ENCODE results near the gene HOXC9.
A peak's percentile ranks its signal among the peaks of the same experiment; 100 is the strongest.

Gene HOXC9

DNA sequence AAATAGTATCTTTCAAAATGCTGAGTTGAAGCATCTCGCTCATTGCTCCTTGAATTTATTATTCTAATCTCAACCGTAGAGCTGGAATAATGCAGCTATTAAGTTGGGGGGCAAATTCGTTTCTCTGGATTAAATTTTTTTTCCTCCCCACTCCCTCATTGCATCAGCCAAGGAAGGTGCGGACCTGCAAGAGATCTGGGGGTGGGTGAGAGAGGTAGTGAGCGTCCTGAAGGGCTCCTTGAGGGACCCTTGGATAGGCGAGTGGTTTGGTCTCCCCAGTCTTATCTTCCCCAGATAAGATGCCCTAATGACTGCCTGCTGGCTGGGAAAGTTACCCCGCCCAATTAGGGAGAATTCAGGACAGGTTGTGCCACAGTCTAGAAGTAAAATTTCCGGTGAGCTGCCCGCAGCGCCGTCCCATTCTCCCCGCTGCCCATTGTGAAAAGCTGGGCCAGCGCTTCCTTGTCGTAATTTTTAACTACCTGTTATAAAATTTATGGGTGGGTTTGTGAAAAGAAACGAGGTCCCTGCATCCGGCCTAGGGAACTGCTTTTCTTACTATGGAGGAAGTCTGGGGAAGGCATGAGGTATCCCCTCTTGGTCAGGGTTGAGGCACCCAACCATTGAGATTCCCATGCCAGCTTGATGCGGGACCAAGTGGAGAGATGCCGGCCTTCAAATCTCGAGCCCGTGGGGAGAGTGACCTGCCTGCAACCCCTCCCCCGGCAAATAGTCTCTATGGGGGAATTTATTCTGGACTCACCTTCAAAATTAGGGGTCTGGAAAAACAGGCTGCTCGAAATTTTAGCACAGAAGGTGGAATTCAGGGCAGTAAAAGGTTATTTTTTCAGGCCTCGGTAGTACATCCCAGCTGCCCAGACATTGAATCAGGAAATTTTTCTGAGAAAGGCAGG, 15.3 kb downstream of the HOXC9 start:
- DNase-seq, result no peak

DNA sequence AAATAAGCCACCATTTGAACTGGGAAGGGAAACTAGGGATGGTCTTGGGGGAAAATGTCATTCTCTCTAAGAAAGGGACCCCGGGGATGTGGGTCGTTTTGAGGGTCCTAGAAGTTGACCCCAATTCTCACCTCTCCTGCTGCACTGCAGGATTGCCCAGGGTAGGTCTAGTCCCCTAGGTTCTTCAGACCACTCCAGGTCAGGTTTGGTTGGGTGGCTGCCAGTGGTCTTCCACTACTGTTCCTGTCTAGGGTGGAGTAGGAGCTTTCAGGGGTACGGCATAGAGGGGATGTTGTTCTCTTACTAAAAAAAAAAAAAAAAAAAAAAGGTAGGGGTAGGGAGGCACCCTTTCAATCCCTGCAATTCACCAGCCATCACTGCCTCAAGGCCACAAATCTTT, 16.1 kb downstream of the HOXC9 start:
- no peak for DNase-seq

DNA sequence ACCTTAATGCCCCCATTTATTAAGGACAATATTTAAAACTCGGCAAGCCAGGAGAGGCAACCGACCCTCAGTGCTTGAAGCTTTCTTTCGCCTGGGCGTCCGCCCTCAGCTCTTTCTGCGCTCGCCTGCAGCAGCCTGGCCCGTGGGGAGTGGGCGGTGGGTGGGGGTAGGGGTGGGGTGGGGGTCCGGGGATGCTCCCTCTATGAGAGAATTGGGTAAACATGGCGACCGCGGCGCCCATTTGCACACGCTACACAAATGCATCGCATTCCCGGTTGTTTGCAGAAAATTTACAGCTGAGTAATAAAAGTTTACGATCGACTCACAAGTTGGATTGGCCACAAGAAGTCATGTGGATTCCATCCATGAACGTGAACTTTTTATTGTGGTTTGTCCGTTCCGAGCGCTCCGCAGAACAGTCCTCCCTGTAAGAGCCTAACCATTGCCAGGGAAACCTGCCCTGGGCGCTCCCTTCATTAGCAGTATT, 16.6 kb downstream of the HOXC9 start:
- no peak for DNase-seq

DNA sequence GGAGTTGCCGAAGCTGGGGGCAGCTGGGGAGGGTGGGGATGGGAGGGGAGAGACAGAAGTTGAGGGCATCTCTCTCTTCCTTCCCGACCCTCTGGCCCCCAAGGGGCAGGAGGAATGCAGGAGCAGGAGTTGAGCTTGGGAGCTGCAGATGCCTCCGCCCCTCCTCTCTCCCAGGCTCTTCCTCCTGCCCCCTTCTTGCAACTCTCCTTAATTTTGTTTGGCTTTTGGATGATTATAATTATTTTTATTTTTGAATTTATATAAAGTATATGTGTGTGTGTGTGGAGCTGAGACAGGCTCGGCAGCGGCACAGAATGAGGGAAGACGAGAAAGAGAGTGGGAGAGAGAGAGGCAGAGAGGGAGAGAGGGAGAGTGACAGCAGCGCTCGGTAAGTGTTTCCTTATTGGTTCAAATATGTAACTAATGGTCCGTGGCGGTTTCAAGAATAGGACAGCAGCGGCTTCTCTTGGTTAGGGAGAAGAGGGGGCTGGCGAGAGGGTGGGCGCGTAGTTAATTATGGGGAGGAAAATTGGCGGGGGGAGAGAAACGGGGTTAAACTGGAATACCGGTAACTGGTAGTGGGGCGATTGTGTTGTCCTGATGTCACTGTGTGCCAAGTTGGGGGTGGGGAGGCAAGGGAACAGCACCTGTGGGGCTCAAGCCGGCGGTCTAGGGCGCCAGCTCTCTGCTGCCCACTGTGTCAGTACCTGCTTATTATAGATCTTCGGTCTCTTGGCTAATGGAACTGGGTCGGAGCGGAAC, 17.2 kb downstream of the HOXC9 start:
- DNase-seq, result no peak

DNA sequence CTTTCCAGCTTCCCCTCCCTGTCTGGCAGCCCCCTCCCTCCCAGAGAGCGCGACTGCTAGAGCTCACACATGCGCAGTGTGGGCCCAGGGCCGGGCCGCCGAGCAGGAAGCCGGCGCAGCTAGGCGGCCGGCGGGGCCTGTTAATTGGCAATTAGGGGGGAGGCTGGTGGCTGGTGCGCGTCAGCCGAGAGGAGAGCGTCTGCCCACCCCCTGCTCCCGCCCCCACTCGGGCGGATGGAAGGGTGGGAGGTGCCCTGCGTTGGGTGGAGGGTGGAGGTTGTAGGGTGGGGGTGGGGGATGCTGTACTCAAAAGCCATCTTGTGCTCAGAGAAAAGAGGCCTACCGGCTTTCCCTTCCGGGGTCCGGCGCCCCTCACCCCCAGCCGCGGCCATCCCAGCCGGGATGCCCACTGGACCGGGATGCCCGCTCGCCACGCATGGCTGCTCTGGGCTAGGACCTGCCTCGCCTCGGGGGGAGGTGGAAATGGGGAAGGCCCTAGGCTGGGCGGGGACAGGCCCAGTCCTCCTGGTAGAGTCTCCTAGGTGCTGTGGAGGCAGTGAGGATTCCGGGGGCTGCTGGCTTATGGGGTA, 18.0 kb downstream of the HOXC9 start:
- peak; percentile 86 for DNase-seq

DNA sequence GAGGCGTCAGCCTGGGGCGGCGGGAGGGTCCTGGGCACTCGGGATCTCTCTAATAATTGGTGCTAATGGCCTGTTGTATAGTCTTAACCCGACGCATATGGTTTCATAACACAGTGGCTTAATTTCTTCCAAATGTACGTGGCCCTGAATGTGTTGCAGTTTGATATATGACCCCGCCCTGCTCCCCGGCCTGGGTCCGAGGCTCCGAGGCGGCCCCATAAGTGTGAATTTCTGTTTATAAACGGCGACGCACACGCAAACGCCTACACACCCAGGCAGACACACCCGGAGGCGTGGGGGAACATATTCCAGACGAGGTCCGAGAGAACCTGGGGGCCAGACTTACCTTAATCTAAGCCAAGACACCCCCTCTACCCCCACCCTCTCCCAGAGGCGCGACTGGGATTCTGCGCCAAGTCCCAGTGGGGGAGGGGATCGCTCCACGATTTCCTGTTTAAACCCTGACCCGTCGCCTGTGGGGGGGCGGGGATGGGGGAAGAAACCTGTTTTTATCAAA, 18.6 kb downstream of the HOXC9 start:
- DNase-seq, result no peak

DNA sequence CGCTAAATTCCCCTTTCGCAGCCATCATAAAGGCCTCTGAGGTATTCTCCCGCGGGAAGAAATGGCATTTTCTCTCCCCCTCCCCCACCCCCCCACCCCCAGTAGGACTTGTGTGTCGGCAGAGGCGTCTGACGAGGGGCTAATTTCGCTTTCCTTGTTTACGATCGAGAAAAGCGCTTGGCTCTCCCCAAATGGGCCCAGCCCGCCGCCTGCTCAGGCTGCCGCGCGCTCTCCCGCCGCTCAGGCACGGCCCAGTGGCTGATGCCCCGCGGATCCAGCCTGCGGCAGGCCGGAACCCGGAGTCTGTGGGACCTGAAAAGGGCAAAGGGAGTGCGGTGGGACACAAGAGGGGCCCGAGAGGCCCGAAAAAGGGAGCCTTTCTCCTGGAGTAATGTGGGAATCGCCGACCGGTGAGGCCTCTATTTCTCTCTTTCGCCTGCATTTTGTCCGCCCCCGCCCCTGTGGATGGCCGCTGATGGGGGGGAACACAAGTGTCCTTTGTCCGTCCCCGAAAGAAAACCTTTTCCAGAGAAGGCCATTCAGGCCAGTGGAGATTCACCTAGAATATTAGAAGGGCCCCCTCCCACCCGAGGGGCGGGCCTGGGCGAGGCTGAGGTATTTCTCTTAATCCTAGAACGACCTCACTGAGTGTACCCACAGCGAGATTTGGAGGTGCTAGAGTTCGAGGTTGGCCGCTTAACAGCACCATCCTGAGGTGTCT, 19.3 kb downstream of the HOXC9 start:
- DNase-seq, result no peak

DNA sequence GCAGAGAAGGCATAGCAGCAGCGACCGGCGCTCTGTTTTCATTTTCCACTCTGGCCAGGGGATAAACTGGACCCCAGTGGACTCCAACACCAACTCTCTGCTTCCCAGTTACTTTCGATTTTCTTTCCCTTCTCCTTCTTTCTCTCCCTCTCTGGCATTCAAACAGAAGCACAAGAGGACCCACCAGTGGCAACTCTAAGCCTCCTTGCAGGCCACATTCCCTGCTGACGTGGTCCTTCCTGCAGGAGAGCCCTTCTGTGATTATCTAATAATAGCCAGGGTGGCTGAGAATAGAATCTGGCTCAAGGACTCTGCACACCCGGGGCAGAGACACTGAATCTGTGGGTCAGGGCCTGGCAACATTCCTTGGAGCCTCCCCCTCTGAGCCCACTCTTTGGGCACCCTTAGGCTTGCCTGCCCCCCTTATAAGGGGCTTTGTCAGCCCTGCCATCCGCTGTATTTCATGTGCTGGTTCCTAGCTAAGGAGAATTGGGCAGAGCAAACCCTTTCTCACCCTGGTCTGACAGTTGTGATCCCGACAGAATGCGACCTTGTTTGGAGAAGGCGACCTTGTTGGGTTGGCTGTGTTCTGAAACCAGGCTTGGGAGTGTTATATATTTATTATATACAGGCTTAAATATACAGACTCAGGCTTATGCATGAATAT, 20.1 kb downstream of the HOXC9 start:
- DNase-seq, result no peak

DNA sequence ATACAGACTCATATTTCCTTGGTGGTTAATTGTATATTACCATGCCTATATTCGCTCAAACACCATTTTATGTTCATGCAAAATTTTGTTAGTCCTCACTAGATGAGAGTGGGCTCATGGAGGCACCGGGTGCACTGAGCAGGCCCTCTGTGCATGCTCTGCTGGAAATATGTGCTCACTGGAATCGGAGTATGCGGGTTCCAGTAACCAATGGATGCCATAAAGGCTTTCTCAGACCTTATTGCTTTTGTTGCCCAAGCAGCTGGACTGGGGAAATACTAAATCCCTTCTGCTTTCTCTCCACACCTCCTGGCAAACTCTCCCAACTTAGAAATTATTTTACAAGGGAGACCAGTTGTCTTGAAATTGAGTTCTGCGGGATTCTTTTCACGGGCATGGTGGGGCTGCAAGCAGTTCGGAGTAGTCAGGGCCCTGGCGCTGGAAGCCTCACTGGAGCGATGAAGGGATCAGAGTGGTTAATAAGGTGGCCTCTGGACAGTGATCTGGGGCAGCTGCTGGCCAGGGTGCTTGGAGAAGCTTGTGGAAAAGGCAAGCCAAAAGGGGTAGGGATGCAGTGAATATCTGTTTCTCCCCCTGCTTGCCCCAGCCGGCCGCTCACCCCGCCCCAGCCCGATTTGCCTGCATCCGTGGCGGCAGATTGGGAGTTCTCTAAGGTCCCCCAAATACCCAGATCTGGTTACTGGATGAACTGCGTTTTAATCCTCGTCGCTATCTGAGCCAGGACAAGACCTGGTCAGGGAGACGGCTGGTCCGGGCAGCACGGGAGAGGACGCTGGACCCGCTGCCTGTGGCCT, 20.8 kb downstream of the HOXC9 start:
- DNase-seq, result no peak

DNA sequence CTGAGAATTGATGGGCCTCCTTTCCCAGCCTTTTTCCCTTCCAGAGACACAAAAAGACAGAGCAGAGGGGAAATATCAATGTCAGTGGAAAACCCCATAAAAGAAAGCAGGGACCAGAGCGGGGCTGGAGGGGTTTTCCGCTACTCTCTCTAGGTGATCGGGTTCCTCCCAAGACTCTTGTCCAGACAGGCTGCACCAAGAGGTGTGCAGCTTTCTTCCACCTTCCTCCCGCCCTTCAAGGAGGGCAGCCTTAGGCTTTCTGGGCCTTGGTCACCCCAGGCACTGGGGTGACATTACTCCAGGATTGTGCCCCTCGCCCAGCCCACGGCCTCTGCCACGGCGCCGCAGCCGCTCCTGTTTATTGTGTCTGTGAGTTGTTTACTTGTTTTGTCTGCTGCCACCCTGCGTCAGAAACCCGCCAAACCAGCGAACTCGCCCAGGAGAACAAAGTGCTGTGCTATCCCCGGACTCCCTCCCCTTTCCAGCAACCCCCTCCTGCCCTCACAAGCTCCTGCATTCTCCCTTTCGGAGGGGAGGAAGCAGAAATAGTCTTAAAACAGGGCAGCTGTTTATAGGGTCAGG, 21.6 kb downstream of the HOXC9 start:
- DNase-seq, result no peak

DNA sequence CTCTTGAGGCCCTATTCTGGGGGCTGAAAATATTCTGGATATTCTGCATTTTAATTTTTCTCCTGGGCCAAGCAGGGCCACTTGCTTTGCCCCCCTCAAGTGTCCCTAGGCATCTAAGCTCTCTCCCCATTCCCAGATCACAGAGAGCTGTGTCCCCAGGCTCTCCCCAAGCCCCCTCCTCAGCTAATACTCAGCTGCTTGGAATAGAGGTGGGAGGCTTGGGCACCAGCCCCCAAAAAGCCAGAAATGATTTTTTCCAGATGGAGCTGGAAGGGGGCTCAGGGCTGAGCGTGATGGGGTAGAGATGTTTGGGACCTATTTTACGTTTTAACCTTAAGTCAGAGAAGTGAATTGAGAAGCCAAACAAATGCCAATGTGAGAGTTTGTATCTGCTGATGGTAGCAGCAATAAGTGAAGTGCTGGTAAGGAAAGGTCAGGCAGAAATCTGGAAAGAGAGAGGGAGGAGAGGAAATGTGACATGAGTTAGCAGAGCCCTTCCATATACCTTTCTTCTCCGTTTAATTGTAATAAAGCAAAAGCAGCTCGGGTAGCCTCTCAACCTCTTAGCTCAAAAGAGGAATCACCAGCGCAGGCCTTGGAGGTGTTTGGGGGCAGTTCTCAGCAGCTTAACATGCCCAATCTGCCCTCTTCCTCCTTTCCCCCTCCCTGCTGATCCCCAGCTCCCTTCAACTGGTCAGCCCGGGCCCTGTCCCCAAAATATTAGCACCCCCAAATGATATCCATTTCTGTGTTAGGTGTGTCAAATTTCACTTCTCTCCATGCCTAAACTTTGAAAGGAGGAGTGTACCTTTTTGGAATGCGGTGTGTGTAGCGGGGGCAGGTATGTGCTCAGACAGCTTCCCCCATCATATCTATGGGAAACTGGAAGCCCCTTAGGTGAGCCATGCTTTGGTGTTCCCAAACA, 23.3 kb downstream of the HOXC9 start:
- no peak for DNase-seq

DNA sequence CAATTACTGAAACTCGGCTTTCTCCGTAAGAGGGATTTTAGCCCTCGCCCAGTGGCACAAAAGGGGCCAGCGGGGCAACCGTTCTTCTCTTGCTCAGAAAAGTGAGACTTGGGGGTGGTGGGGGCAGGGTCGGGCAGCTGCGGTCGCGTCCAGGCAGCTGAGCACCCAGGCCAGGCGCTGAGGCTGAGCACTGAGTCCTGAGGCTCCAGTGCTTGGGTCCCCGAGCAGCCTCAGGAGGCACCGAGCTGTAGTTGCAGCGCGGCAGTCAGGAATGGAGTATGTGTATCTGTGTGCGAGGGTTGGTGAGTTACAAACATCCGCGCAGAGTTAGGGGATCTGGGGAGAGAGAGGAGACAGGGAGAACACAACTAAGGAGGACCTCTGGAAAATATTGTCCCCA, 24.2 kb downstream of the HOXC9 start:
- no peak for DNase-seq

DNA sequence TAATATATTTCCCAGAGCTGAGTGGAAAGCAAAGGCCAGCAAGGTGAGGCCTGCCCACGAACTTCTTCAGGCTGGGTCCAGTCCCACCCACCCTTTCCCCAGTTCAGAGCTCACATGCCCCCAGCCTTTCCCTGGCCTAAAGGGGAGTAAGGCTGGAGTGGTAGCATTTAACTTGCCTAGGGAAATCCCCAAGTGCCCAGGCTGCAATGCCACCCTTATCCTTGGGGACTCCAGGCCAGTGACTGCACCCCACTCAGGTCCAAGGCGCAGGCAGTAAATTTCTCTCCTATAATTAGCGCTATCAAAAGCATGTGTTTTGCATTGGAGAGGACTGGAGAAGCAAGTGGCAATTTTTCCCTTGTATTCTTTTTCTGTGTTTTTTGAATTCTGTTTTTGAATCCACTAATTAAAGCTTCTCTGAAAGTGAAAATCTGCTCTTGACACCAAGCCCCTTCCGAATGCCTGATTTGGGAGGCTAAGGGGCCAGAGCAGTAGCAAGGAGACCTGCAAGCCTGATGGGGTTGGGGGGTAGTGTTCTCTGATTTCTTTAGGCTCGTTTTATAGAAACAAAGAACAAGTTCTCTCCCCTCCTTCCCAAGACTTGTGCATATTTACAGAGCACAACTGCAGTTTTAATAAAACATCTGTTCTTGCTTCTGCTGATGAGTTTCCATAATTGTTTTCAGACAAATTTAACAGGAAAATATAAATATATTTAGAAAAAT, 24.8 kb downstream of the HOXC9 start:
- no peak for DNase-seq

DNA sequence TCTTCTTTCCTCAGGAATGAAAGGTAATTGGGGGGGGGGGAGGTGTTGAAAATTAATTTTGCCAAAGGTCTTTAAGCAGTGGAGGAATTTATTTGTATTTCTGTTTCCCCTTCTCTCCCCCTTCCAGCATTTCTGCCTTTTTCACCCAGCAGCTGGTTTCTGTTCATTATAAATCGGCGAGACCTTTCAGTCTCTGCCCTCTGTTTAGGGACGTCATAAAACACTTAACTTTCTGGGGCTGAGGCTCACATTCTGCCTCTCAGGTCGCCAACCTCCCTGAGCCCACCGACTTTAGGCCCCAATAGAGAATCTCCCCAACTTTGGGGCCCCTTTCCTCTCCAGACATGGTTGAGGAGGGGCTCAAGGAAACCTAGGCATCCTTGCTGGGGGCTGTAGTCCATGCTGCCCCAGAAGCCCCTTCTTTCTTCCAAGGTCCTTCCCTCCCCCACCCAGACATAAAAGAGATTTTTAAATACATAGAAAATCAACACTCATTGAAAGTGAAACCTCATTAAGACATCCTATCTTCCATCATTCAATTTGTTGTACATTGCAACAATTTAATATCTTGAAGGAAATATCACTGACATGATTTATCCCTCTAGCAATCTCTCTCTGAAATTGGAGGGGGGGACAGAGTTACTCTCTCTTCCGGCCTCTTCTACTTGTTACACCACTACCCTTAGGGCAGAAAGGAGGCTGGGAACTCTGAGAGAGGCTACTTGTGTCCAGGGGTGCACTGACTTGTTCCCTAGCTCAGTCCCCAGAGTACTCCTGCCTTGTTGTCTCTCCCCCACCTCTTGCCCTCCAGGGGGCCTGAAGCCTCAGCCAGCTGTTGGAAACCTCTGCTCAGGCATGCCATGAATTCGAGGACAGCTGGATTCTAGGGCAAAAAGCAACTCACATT, 25.8 kb downstream of the HOXC9 start:
- no peak for DNase-seq

DNA sequence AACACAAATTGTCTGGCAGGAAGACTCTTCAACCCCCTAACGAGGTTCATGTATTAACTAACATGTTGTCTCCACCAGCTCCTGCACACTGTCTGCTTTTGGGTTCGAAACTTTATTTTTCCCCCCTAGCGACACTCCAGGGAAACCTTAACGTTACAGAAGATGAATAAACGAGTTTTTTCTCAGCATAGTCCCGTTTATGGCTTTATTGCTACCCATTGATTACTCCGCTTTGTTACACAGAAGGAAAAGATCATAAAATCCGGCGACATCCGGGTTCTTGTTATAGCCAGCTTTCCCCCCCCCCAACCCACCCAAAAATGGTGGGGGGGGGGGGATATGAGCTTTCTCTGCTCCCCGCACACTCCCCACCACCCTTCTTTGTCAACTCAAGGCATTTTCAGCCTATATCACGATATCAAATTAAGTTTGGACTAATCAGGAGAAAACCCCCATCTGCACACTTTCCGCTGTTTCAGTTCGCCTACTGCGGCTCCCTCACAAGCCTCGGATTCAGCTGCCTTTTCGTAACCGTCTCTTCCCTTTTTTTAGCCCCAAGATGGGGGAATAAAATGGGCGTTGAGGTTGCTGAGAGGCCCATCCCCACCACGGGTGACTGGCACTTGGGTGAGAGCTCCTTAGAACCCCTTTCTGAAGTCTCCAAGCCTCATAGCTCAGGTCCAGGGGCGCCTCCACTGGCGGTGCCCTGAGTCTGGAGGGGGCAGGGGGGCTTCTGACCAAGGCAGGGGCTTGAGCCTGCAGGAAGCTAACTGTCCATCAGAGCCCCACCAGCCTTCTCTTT, 26.9 kb downstream of the HOXC9 start:
- no peak for DNase-seq

DNA sequence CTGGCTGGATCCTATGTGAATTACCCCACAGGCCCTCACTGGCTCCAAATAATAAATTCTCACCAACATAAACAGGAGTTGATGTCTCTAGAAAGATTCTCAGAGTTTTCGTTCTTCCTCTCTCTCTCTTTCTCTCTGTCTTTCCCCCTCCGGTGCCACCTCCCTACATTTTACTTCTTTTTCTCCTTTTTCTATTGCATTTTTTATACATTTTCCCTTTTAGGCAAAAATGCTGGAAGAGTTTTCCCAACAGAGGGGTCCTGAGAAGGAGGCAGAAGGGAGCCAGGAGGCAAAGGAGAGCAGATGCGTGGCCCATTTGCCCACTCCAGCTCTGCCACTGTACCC, 27.5 kb downstream of the HOXC9 start:
- DNase-seq, result no peak

All from activated CD8-positive, alpha-beta memory T cell treated with anti-CD3 and anti-CD28 coated beads, Interleukin-2, amount 50 U/mL, for 48 hours (primary cell).